Dermis microvascular lymphatic vessel endothelial cell (primary cell): ENCODE data around the gene DPF1. TPM values are rescaled to one million over a fixed set of nuclear protein-coding genes. Genes with fewer than 3 reads are reported as not detected.
"Not testable (repeated sequence)": the region's sequence is repeated elsewhere in the genome, so short reads cannot be mapped to it uniquely, and the experiment has no call there.

Experiments
- DNase-seq, 2 donors: peaks; one replicate each; pipeline versions ENCODE4 v3.0.0 to v3.0.0-alpha.2; 2010; ENCODE audit warnings: low read depth in 2 of 2
- total RNA-seq: library from RNA; depleted of rRNA; stranded (reverse); fragments of >200 nt; gene quantifications from 2 replicates; pipeline ENCODE4 v1.2.1, GENCODE V29; 2014

DPF1 gene
- total RNA-seq, 1 donor from 2014 or later, result 0.26 TPM

DNA sequence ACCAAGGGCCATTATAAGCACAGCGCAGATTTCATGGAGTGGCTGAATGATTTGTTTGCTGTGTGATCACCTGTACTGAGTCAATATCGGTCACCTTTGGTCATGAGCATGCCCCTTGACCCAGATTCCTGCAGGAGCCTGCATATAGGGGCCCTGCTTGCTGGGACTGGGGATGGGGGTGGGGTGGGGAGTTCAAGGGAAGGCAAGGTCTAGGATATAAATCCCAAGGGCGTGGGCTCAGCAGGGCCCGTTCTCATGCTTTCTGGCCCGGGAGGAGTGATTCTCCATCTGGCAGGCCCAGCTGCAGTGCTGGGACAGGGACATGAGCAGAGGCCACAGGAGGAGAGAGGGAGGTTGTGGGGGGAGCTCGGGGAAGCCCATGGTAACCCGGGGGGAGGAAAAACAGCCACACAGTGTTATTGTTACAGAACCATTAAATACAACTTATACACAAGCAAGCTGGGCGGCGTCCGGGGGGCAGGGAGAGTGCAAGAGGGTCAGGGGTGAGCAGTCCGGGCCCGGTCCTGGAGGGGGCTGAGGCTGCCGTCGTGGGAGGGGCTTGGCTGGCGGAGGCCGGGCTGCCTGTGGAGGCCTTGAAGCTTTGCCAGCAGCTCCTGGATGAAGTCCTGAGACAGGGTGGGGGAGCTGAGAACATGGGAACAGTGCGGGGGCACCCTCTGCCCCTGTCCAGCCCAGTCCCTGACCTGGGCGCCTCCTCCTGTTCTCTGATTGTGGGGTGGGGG lies 27.0 kb upstream of the DPF1 start:
- peak; percentile 20 to 40 for DNase-seq

DNA sequence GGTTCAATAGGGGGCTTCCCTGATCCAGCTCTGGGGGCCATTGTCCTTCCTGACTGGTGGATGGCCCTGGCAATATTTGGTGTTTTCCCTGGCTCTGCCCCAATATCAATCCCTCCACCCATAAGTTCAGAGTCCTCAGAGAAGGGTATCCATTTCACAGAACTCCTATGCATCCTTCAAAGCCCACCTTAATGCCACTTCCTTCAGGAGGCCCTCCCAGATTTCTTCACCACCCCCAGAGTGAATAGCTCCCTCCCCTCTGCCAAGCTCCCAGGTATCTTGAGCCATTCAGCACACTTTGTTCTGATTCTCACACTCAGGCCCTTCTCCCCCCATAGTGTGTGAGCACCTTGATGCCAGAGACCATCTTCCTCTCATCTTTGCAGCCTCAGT lies 26.4 kb upstream of the DPF1 start:
- DNase-seq, result no peak

DNA sequence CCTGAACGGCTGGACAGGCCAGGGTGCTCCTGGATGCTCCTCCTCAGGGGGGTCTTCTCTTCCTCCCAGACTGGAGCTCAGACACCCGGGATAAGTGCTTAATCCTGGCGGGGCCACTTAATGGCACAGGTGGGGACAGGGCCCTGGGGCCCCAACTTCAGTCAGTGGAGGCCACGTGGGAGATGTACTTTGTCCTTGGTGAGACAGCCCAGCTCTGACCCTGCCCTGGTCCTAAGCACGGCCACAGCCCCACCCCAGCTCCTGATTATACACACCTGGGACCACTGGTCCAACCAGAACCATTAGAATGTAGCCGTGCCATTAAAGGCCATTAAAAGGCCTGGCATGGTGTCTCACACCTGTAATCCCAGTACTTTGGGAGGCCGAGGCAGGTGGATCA lies 24.4 kb upstream of the DPF1 start:
- no peak for DNase-seq

DNA sequence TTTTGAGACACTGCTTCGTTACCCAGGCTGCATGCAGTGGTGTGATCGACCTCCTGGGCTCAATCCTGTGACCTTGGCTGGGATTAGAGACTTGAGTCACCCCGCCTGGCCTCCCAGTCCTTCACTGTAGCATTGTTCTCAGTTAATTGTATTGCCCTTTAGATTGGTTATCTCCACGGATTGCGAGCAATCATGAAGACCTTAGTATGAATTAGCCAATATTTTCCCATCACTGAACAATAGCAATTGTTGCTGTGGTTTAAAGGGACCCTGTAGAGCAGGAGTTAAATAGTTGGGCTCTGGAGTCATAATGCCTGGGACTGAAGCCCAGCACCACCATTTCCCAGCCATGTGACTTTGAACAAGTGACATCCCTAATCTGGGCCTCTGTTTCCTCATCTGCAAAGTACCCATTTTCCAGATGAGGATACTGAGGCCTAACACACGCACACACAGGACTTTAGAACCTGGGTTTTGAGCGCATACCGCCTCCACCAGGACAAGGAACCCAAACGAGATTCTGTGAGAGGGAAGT lies 23.8 kb upstream of the DPF1 start:
- DNase-seq, result peak in 1 of 2 donors; percentile 18

DNA sequence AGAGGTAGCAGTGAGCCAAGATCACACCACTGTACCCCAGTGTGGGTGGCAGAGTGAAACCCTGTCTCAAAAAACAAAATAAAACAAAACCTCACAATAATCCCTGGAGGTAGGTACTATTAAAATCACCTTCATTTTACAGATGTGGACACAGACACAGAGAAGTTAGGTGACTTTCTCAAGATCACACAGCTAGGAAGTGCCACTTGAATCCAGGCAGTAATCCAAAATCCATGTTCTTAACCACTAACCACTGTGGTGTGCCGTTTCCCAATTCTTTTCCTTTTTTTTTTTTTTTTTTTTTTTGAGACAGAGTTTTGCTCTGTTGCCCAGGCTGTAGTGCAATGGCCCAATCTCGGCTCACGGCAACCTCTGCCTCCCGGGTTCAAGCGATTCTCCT lies 23.1 kb upstream of the DPF1 start:
- no peak for DNase-seq

DNA sequence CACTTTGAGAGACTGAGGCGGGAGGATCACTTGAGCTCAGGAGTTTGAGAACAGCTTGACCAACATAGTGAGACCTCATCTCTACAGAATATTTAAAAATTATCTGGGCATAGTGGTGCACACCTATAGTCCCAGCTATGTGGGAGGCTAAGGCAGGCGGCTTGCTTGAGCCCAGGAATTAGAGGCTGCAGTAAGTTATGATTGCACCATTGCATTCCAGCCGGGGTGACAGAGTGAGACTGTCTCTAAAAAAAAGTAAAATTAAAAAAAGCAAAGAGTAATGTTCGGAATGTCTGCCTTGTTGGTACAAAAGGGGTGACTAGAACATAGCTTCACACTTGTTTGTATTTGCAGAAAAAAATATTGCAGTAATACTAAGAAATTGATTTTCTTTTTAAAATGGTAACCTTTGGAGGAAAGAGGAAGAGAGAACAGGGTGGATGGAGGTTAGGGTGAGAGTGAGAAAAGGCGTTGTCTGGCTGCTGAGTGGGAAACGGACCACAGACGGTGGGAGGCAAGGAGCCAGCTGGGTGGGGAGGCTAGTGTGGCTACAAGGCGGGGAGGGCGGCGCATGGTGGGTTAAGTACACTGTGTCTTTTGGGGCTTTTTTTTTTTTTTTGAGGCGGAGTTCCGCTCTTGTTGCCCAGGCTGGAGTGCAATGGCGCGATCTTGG lies 21.9 kb upstream of the DPF1 start:
- DNase-seq, result no peak

DNA sequence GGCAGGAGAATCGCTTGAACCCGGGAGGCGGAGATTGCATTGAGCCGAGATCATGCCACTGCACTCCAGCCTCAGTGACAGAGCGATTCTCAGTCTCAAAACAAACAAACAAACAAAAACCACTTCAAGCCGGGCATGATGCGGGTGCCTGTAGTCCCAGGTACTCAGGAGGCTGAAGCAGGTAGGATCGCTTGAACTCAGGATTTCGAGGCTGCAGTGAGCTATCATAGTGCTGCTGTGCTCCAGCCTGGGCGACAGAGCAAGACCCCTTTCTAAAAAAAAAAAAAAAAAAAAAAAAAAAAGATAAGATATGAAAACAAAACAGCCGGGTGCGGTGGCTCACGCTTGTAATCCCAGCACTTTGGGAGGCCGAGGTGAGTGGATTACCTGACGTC lies 19.3 kb upstream of the DPF1 start:
- no peak for DNase-seq

DNA sequence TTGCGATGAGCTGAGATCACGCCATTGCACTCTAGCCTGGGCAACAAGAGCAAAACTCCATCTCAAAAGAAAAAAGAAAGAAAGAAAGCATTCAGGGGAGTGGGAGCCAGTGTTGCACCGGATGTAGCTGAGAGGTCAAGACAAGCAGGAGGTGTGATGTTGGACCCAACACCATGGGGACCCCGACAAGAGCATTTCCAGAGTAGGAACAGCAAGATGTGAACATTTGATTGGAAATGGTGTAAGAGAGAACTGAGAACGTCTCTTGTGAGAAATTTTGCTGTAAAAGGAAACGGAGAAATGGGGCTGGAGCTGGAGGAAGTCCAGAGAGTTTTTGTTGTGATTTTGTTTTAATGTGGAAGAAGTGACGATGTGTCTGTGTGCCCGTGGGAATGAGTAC lies 15.8 kb upstream of the DPF1 start:
- peak in 1 of 2 donors; percentile 23 for DNase-seq

DNA sequence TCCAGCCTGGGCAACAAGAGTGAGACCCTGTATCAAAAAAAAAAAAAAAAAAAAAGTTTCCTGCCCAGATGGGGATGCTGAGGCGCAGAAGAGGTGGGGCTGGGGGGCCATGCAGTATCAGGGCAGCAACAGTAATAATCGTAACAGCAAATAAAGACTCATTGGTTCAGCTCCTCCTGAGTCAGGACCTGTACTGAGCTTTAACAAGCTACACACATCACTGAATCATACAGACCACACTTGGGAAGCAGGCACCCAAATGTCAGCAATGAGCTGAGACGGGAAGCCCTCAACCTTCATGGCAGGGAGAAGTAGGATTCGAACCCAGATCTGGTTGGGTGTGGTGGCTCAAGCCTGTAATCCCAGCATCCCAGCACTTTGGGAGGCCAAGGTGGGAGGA lies 10.6 kb upstream of the DPF1 start:
- DNase-seq, result no peak

DNA sequence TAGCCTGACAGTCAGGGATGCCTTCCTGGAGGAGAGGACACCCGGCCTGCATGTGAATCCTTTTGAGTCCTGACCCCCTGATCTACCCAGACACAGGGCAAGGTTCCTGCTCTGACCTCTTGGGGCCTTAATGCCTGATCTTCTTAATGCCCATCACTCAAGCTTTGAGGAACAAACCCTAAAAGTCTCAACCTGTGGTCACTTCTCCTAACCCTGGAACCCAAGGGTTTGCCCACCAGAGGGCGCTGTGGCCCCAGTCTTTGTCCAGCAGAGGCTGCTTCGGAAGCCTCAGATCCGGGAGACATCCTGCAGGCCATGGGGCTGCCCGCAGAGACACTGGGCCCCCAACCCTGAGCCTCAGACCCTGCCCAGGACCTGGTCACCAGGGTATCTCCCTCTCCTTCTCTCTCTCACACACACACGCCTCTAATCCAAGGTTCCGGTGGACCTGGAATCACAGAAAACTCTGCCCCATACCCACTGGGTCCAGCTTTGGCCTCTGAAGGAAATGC lies 9.8 kb upstream of the DPF1 start:
- DNase-seq, result peak; percentile 40 to 69

DNA sequence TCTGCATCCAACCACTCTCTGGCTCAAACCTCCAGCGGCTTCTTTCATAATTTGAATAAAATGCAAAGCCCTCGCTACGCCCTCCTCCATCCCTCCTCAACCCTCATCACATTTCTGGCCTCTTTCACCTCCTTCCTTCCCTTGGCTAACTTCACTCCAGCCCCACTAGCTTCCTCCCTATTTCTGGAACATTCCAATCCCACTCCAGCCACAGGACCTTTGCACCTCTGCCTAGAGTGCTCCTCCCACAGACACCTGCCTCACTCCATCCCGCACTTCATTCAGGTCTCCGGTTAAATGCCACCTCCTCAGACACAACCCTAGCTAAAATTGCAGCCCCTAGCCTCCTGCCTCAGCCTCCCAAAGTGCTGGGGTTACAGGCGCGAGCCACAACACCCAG lies 7.9 kb upstream of the DPF1 start:
- no peak for DNase-seq

DNA sequence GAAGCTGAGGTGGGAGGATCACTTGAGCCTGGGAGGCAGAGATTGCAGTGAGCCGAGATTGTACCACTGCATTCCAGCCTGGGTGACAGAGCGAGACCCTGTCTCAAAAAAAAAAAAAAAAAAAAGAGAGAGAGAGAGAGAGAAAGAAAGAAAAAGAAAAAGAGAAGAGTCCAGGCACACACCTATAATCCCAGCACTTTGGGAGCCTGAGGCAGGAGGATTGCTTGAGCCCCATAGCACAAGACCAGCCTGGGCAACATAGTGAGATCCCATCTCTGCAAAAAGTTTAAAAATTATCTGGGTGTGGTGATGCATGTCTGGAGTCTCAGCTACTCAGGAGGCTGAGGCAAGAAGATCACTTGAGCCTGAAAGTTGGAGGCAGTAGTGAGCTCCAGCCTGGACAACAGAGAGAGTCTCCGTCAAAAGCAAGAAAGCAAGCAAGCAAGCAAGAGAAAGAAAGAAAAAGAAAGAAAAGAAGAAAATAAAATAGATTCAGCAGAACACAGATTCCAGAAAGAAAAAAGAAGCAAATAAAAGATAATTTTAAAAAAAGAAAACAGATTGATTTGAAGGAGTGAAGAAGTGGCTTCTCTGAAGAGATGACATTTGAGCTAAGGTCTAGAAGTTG lies 6.6 kb upstream of the DPF1 start:
- DNase-seq, result not testable (repeated sequence)

DNA sequence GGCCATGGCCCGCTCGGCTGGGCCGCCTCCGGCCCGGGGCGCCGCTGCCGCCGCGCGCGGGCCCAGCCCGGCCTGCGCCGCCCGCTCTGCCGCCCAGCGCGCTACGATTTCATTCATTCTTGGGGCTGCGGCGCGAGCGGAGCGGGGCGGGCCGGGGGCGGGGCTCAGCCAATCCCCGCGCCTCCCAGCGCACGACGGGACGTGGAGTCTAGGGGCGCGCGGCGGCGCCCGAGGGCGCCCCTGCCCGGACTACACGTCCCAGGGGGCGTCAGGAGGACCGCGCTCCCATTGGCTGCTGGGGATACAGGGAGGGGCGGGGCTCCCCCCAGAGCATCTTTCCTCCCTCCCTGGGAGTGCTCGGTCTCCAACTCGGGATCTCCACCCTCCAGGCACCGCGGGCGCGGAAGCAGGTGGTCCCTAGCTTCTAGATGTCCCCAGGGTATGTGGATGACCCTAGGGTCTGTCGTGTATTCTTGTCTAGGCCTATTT lies 5.6 kb upstream of the DPF1 start:
- DNase-seq, result peak; percentile 63 to 86

DNA sequence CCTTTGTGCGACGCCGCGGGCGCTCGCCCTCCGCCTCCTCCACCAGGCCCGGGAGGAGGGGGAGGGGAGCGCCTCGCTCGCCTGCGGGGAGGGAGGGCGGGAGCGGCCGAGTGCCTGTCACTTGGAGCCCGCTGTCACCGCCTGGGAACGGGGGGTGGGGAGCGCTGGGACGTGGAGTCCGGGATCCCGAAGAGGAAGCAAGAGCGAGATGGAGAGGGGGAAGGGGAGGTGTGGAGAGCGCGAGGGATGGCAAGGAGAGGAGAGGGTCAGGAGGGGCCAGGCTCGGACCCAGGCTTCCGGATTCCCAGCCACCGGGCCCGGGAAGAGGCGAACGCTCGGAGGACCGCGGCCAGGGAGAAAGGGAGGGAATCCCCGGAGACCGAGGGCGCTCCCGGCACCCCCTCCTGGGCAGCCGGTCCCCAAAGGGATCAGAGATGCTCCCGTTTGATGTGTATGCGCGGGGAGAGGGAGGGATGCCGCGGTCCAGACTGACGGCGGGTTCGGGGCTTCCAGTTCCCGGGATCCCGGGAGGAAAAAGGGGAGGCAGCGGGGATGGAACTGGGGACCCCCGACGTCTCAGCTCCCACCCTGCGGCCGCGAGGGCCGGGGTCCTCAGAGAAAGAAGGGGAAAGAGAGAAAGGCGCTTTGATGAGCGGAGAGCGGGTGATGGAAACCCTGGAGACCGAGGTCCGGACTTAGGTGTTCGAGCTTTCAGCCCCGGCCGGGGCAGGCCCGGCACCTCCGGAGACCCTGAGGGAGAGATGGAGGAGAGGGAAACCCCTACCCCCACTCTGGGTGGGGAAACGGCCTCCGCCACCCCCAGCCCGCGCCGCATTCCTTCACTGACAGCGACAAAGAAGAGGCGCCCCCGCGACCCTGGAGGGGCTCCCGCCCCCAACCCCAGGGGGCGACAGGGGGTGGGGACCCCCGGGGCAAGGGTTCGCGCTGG lies 4.7 kb upstream of the DPF1 start:
- DNase-seq, result no peak

DNA sequence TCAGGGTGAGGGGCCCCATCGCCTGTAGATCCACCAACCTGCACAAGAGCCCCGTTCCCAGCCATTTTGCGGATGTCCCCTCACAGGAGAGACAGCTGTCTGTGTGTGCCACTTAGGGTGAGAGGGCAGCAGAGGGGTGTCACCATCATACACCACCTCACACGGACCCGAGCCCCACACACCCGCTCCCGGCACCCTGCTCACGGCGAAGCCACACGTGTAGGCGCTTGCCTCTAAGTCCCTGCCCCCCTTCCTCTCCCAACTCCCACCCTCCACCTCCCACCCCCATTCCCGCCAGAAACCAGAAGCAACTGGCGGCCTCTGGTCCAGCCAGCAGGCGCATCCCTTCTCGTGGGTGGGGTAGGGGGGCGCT lies 4.0 kb upstream of the DPF1 start:
- DNase-seq, result no peak

DNA sequence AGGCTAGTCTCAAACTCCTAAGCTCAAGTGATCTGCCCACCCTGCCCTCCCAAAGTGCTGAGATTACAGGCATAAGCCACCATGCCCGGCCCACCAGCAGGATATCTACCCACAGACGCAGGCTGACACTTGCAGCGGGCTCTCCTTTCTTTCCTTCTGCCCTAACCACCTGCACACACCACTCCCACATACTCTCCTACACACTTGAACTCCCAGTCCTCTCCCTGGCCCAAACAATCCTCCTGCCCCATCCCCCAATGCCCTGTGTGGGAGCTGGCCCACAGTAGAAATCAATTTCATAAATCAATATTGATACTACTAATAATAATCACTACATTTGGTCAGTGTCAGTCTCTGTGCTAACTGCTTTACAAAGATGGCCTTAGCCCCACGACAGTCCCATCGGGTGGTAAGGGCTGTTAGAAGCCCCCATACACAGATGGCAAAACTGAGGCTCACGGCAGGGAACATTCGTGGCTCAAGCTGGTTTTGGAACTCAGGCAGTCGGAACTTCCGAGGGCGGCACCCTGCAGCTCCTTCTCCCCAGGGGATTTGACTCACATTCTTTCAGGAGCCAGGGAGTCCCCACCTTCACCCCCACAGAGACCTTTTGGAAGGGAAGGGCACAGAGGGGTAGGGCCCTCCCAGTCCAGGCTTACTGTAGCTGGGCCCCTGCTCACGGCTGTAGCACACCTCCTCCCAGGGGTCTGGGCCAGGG lies 3.4 kb upstream of the DPF1 start:
- DNase-seq, result no peak

DNA sequence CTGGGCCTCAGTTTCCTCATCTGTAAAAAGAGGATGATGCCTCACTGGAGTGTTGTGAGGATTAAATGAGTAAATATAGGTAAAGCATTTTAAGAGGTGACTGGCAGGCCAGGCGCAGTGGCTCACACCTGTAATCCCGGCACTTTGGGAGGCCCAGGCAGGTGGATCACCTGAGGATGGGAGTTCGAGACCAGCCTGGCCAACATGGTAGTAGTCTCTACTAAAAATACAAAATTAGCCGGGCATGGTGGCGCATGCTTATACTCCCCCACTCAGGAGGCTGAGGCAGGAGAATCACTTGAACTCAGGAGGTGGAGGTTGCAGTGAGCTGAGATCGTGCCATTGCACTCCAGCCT lies 819 bp upstream of the DPF1 start:
- DNase-seq, result not testable (repeated sequence)

DNA sequence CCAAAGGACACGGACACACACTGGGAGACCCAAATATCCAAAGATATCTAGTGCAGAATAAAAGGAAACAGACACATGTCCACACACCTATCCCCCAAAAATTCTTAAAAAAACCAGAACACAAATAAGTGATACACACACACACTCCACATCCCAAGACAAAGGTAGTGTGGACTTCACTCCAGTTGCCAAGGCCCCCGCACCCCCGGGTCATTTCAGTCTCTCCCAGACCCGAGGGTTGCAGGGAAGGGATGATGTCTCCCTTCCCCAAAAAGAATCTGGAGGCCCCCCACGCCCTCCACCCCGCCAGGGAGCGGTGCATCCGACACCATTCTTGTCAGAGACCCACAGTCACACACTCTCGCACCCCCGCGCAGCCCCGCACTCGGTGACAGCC lies 407 bp downstream of the DPF1 start:
- DNase-seq, result no peak

DNA sequence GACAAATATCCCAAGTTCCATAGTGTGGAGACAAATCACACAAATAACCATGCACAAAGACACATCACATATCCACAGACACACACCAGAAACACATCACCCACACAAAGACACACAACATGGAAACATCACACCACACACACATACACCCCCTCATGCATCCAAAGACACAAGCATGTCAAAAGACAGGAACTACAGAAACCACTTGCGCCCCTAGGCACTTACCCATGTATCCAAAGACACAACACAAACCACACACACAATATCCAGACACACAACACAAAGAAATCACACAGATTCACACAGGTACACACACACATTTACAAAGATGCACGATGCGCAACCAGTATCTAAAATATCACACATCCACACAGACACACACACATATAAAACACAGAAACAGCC lies 901 bp downstream of the DPF1 start:
- DNase-seq, result no peak
